ENCODE measurements around the gene PKNOX2.

Gene PKNOX2

GRCh38 chr11:125223901-125224361, 59.4 kb downstream of the PKNOX2 start:
- TF ChIP-seq CTCF (IDR thresholded peaks at IDR 0.05; ENCODE audit: borderline replicate concordance, insufficient read depth, low read depth, low read length), result no peak
- no peak overlapping the region for H3K4me3 ChIP-seq (ENCODE audit: low read depth, low read length)

- no peak for TF ChIP-seq CTCF (IDR thresholded peaks at IDR 0.05; ENCODE audit: borderline replicate concordance, insufficient read depth, low read depth, low read length)
- H3K4me3 ChIP-seq (ENCODE audit: low read depth, low read length), result no peak overlapping the region
Observed at GRCh38 chr11:125224391-125225021, 60.0 kb downstream of the PKNOX2 start.

- no peak overlapping the region for H3K4me3 ChIP-seq (ENCODE audit: low read depth, low read length)
- TF ChIP-seq CTCF (IDR thresholded peaks at IDR 0.05; ENCODE audit: borderline replicate concordance, insufficient read depth, low read depth, low read length), result no peak
Observed at GRCh38 chr11:125225401-125225800, 60.9 kb downstream of the PKNOX2 start.

GRCh38 chr11:125226031-125226430, 61.5 kb downstream of the PKNOX2 start:
- TF ChIP-seq CTCF (IDR thresholded peaks at IDR 0.05; ENCODE audit: borderline replicate concordance, insufficient read depth, low read depth, low read length), result no peak
- H3K4me3 ChIP-seq (ENCODE audit: low read depth, low read length), result no peak overlapping the region

GRCh38 chr11:125226706-125227105, 62.2 kb downstream of the PKNOX2 start:
- no peak for TF ChIP-seq CTCF (IDR thresholded peaks at IDR 0.05; ENCODE audit: borderline replicate concordance, insufficient read depth, low read depth, low read length)
- H3K4me3 ChIP-seq (ENCODE audit: low read depth, low read length), result no peak overlapping the region

- TF ChIP-seq CTCF (IDR thresholded peaks at IDR 0.05; ENCODE audit: borderline replicate concordance, insufficient read depth, low read depth, low read length), result no peak
- no peak overlapping the region for H3K4me3 ChIP-seq (ENCODE audit: low read depth, low read length)
Observed at GRCh38 chr11:125227151-125227550, 62.6 kb downstream of the PKNOX2 start.

- TF ChIP-seq CTCF (IDR thresholded peaks at IDR 0.05; ENCODE audit: borderline replicate concordance, insufficient read depth, low read depth, low read length), result no peak
- no peak overlapping the region for H3K4me3 ChIP-seq (ENCODE audit: low read depth, low read length)
Observed at GRCh38 chr11:125228445-125228844, 63.9 kb downstream of the PKNOX2 start.

All from GM12875 (cell line).